OCI-M2 (cell line): ENCODE results near the gene OPCML.

Experiments
- DNase-seq: peaks from one replicate; lab custom pipeline; 2025; ENCODE audit not compliant: unreplicated experiment; lab: John Stamatoyannopoulos, UW

Gene OPCML

GRCh38 chr11:132464003-132464342, 1068.3 kb downstream of the OPCML start:
- DNase-seq = no peak

- no peak for DNase-seq
These were observed 1068.9 kb downstream of the OPCML start for GRCh38 chr11:132463295-132464002.

- DNase-seq = no peak
These were observed 1072.6 kb downstream of the OPCML start for GRCh38 chr11:132459736-132460135.

- DNase-seq = no peak
These were observed 1074.9 kb downstream of the OPCML start for GRCh38 chr11:132457445-132457844.

- DNase-seq = no peak
These were observed 1075.5 kb downstream of the OPCML start for GRCh38 chr11:132456751-132457328.

- DNase-seq = no peak
These were observed 1077.3 kb downstream of the OPCML start for GRCh38 chr11:132455044-132455443.

GRCh38 chr11:132453406-132453805, 1078.9 kb downstream of the OPCML start:
- no peak for DNase-seq

- DNase-seq = no peak
These were observed 1079.7 kb downstream of the OPCML start for GRCh38 chr11:132452616-132453015.

- no peak for DNase-seq
These were observed 1080.2 kb downstream of the OPCML start for GRCh38 chr11:132451942-132452601.

GRCh38 chr11:132450631-132451030, 1081.7 kb downstream of the OPCML start:
- DNase-seq = no peak

GRCh38 chr11:132448334-132448995, 1083.8 kb downstream of the OPCML start:
- no peak for DNase-seq

GRCh38 chr11:132447761-132448160, 1084.5 kb downstream of the OPCML start:
- DNase-seq = no peak

GRCh38 chr11:132445859-132446291, 1086.4 kb downstream of the OPCML start:
- DNase-seq = no peak

GRCh38 chr11:132444911-132445310, 1087.4 kb downstream of the OPCML start:
- no peak for DNase-seq

- DNase-seq = no peak
These were observed 1092.5 kb downstream of the OPCML start for GRCh38 chr11:132439711-132440255.

GRCh38 chr11:132438418-132438817, 1093.9 kb downstream of the OPCML start:
- no peak for DNase-seq

GRCh38 chr11:132430429-132431062, 1101.8 kb downstream of the OPCML start:
- no peak for DNase-seq

- no peak for DNase-seq
These were observed 1102.6 kb downstream of the OPCML start for GRCh38 chr11:132429685-132430084.

GRCh38 chr11:132427611-132428010, 1104.7 kb downstream of the OPCML start:
- no peak for DNase-seq

- DNase-seq = no peak
These were observed 1107.9 kb downstream of the OPCML start for GRCh38 chr11:132424433-132424832.

- DNase-seq = no peak
These were observed 1109.0 kb downstream of the OPCML start for GRCh38 chr11:132423266-132423665.
